Stimulated activated memory B cell treated with anti-CD40 and anti-IgM and Interleukin-4, amounts not matched to agents 10 μg/mL and 1 μg/mL and 100 μg/mL, for 72 hours (primary cell): ENCODE measurements around the gene NIN.

Experiments used
- ATAC-seq: fragments of 150-1000 bp; cut with Tn5 transposase; 2 replicates; pipeline ENCODE4 v1.10.0; 2021
- H3K27ac Mint-ChIP-seq: one replicate; pipeline ENCODE4 v1.8.0; 2022; ENCODE audit warnings: mild to moderate bottlenecking, mixed read lengths
- H3K27me3 Mint-ChIP-seq: one replicate; pipeline ENCODE4 v1.8.0; 2022; ENCODE audit warnings: mixed read lengths
- H3K36me3 Mint-ChIP-seq: one replicate; pipeline ENCODE4 v1.8.0; 2022; ENCODE audit warnings: mixed read lengths
- H3K4me1 Mint-ChIP-seq: one replicate; pipeline ENCODE4 v1.8.0; 2022; ENCODE audit warnings: mixed read lengths
- H3K4me3 Mint-ChIP-seq: one replicate; pipeline ENCODE4 v1.8.0; 2022; ENCODE audit warnings: mild to moderate bottlenecking, moderate library complexity, mixed read lengths
- H3K9me3 Mint-ChIP-seq: one replicate; pipeline ENCODE4 v1.8.0; 2022; ENCODE audit warnings: mixed read lengths

The NIN gene

GRCh38 chr14:50758305-50758704 lies 72.7 kb downstream of the NIN start:
- peaks cover 45% of the 10 kb centered on the region for H3K36me3 Mint-ChIP-seq
- no peaks in the 10 kb centered on the region for H3K27me3 Mint-ChIP-seq

DNA sequence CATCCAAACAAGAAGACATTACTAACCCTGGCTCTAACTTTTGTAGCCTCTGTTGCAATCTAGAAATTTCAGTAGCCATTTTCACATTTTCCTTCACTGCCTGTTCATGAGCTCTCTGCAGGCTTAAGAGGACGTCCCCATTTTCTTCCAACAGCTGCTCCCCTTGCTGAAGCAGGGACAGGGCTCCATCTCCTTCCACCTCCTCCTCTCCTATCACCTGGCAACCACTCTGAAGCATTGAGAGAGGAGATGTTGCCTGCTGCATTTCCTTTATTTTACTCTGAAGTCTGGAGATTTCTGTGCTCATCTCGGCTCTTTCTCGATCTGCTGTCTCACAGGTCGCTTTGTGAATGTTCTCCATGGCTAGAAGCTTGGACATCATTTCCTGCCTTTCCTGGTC lies 73.3 kb downstream of the NIN start:
- Mint-ChIP-seq H3K27me3 (no peaks in the 10 kb centered on the region), H3K36me3 (peaks cover 46% of the 10 kb centered on the region), H3K4me3 (no peak overlapping the region), H3K9me3 (no peaks in the 10 kb centered on the region), H3K27ac (no peak overlapping the region), H3K4me1 (peaks cover 12% of the 10 kb centered on the region)
- ATAC-seq, result no peak

More at GRCh38 chr14:50758305-50758704, 72.7 kb downstream of the NIN start:
- Mint-ChIP-seq H3K27ac (no peak overlapping the region), H3K4me3 (no peak overlapping the region), H3K4me1 (peaks cover 12% of the 10 kb centered on the region), H3K9me3 (no peaks in the 10 kb centered on the region)
- ATAC-seq, result no peak

DNA sequence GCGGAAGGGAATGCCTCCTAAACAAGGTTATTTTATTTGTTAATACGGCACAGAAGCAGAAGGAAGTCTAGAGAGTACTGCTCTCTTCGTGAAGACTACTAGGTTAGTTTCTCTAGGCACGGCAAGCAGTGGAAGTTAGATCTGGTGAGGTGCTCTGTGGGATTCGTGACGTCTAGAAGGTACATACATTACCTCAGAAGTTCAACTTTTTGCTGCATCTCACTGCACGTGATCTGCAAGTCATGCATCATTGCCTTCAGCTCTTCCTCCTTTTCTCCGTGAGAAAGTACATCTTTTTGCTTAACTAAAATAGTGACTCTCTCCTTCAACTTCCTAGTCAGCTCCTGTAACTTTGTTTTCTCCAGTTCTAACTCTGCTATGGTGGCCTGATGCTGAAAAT lies 74.7 kb downstream of the NIN start:
- H3K36me3 Mint-ChIP-seq, result peaks cover 43% of the 10 kb centered on the region
- no peaks in the 10 kb centered on the region for H3K9me3 Mint-ChIP-seq
- H3K4me3 Mint-ChIP-seq, result no peak overlapping the region
- peak; percentile 93 for ATAC-seq
- H3K4me1 Mint-ChIP-seq, result peaks cover 7% of the 10 kb centered on the region
- H3K27ac Mint-ChIP-seq, result no peak overlapping the region
- H3K27me3 Mint-ChIP-seq, result no peaks in the 10 kb centered on the region

DNA sequence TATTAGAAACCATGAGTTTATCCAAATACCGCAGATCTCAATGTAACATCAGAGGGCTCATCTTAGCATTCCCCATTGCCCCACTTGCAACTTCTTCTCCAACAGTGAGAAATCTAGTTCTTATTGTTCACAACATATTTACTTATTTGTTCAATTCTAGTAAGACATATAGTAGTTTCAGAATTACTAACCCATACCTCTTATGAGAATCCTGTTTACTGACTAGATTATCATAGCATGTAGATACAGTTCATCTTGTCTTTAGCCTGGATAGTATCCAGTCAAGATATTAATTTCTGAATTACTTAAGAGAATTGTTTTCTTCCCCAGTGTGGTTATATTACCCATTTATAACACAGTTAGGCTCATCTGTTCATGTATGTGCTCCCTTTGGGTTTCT lies 80.6 kb downstream of the NIN start:
- ATAC-seq, result no peak
- peaks cover 76% of the 10 kb centered on the region for H3K36me3 Mint-ChIP-seq
- no peaks in the 10 kb centered on the region for H3K27me3 Mint-ChIP-seq
- H3K4me1 Mint-ChIP-seq, result no peaks in the 10 kb centered on the region
- no peaks in the 10 kb centered on the region for H3K9me3 Mint-ChIP-seq
- no peak overlapping the region for H3K4me3 Mint-ChIP-seq
- H3K27ac Mint-ChIP-seq, result peak overlapping the region; percentile 27

- Mint-ChIP-seq H3K36me3 (peaks cover 71% of the 10 kb centered on the region), H3K4me1 (no peaks in the 10 kb centered on the region), H3K27me3 (no peaks in the 10 kb centered on the region), H3K9me3 (no peaks in the 10 kb centered on the region), H3K27ac (no peak overlapping the region), H3K4me3 (no peak overlapping the region)
- ATAC-seq, result no peak
Observed at GRCh38 chr14:50745401-50746058, 85.4 kb downstream of the NIN start.

- H3K4me1 Mint-ChIP-seq, result no peaks in the 10 kb centered on the region
- ATAC-seq, result no peak
- no peak overlapping the region for H3K27ac Mint-ChIP-seq
- no peaks in the 10 kb centered on the region for H3K27me3 Mint-ChIP-seq
- H3K4me3 Mint-ChIP-seq, result no peak overlapping the region
- H3K9me3 Mint-ChIP-seq, result no peaks in the 10 kb centered on the region
- peaks cover 64% of the 10 kb centered on the region for H3K36me3 Mint-ChIP-seq
Observed at GRCh38 chr14:50744231-50744630, 86.7 kb downstream of the NIN start.

- H3K4me3 Mint-ChIP-seq, result no peak overlapping the region
- no peaks in the 10 kb centered on the region for H3K9me3 Mint-ChIP-seq
- H3K27ac Mint-ChIP-seq, result peak overlapping the region; percentile 35
- ATAC-seq, result no peak
- no peaks in the 10 kb centered on the region for H3K4me1 Mint-ChIP-seq
- H3K36me3 Mint-ChIP-seq, result peaks cover 62% of the 10 kb centered on the region
- no peaks in the 10 kb centered on the region for H3K27me3 Mint-ChIP-seq
Observed at GRCh38 chr14:50741567-50741966, 89.4 kb downstream of the NIN start.

- Mint-ChIP-seq H3K4me3 (no peak overlapping the region), H3K9me3 (no peaks in the 10 kb centered on the region), H3K27ac (peak overlapping the region; percentile 35), H3K4me1 (no peaks in the 10 kb centered on the region), H3K27me3 (no peaks in the 10 kb centered on the region), H3K36me3 (peaks cover 62% of the 10 kb centered on the region)
- no peak for ATAC-seq
Observed at GRCh38 chr14:50740856-50741255, 90.1 kb downstream of the NIN start.

- Mint-ChIP-seq H3K9me3 (no peaks in the 10 kb centered on the region), H3K4me1 (no peaks in the 10 kb centered on the region), H3K36me3 (peaks cover 57% of the 10 kb centered on the region), H3K4me3 (no peak overlapping the region), H3K27ac (no peak overlapping the region), H3K27me3 (no peaks in the 10 kb centered on the region)
- ATAC-seq, result no peak
Observed at GRCh38 chr14:50739186-50739585, 91.8 kb downstream of the NIN start.

DNA sequence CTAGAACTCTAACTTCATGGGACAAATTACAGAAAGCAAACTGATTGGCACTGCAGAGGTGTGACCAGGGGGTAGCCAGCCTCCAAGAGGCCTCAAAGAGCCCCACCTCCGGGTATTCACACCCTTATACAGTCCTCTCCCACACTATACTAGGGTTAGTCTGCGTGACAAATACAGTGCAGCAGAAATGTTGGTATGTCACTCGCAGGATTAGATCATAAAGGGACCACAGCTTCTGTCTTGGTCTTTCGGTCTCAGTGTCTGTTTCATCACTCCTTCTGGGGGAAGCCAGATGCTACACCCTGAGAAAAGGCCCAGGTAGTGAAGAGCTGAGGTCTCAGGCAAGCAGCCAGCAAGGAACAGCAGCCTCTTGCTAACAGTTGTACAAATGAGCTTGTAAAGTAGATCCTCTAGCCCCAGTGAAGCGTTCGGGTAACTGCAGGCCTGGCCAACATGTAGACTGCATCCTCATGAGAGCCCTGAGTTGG lies 94.0 kb downstream of the NIN start:
- no peaks in the 10 kb centered on the region for H3K27me3 Mint-ChIP-seq
- peaks cover 54% of the 10 kb centered on the region for H3K36me3 Mint-ChIP-seq
- peak; percentile 58 for ATAC-seq
- H3K4me1 Mint-ChIP-seq, result no peaks in the 10 kb centered on the region
- no peaks in the 10 kb centered on the region for H3K9me3 Mint-ChIP-seq
- no peak overlapping the region for H3K27ac Mint-ChIP-seq
- H3K4me3 Mint-ChIP-seq, result no peak overlapping the region

- no peak overlapping the region for H3K27ac Mint-ChIP-seq
- H3K36me3 Mint-ChIP-seq, result peaks cover 65% of the 10 kb centered on the region
- no peaks in the 10 kb centered on the region for H3K4me1 Mint-ChIP-seq
- H3K27me3 Mint-ChIP-seq, result no peaks in the 10 kb centered on the region
- no peaks in the 10 kb centered on the region for H3K9me3 Mint-ChIP-seq
- H3K4me3 Mint-ChIP-seq, result no peak overlapping the region
- no peak for ATAC-seq
Observed at GRCh38 chr14:50734950-50735695, 95.8 kb downstream of the NIN start.

DNA sequence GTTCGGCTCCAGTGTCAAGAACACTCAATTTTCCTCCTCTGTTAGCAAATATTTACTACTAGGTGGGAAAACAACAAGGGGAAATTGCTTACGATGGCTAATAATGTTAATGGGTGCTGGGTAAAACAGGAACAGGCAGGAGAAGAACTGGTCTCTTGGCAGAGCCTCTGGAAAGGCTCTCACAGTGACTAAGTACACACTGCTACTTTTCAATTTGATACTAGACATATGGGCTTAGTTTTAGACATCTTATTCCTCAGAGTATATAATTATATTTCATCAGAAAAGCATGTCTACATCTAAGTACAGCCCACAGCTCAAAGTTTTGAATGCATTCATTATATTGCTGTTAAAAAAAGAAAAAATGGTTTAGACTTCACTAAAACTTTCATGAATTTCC lies 97.5 kb downstream of the NIN start:
- H3K27me3 Mint-ChIP-seq, result no peaks in the 10 kb centered on the region
- no peaks in the 10 kb centered on the region for H3K9me3 Mint-ChIP-seq
- no peak for ATAC-seq
- peaks cover 71% of the 10 kb centered on the region for H3K36me3 Mint-ChIP-seq
- H3K4me3 Mint-ChIP-seq, result no peak overlapping the region
- no peak overlapping the region for H3K27ac Mint-ChIP-seq
- H3K4me1 Mint-ChIP-seq, result no peaks in the 10 kb centered on the region

DNA sequence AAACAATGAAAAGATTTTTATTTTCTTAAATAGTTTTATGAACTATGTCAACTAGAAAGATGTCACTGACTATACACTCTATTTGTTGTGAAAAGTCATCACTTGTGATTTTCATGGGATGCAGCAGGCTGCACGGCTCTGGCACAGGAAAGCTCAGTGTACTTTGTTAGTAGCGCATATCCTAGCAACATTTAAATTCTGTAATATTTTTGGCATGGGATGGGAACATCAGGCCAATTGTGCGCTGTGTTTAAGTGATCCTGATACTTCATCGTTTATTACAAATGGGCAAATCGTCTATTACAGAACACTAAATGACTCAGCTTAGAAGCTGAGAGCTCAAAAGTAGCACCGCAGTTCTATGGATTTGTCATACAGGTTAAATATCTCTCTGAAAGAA lies 102.1 kb downstream of the NIN start:
- H3K4me3 Mint-ChIP-seq, result no peak overlapping the region

DNA sequence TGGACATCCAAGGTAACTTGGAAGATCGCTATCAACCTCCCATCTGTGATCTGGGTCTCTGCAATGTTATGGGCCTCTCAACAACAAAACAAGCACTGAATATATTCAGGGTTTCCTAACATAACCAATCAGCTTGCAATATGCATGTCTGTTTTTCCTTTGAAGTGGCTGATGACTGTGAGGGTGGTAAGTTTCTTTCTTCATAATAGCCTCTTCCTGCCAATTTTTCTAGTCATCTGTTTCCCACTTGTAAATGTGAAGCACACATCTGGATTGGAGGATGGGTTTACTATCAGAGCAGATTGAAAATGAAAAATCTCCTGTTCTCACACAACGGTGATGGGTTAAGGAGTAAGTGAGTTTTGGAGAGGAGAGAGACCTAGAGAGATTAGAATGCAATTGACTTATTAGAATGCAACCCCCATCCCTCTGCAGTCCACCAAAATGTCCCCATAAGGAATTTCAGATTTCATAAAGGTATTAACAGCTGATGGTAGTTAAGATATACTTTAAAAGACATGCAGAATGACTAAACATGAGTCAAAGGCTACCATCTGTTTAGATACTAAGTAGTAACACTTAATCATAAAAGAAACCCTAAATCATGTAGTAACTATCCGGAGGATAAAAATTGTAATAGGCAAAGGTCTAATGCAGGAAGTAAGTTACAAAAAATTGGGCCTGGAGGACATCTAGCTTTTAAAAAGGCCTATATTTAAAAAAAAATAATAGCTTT lies 104.4 kb downstream of the NIN start:
- Mint-ChIP-seq H3K36me3 (peaks cover 78% of the 10 kb centered on the region), H3K4me3 (no peak overlapping the region)

More for the DNA sequence above, 102.1 kb downstream of the NIN start:
- Mint-ChIP-seq H3K4me1 (no peaks in the 10 kb centered on the region), H3K36me3 (peaks cover 82% of the 10 kb centered on the region), H3K27me3 (no peaks in the 10 kb centered on the region), H3K27ac (no peak overlapping the region), H3K9me3 (no peaks in the 10 kb centered on the region)
- ATAC-seq, result no peak

DNA sequence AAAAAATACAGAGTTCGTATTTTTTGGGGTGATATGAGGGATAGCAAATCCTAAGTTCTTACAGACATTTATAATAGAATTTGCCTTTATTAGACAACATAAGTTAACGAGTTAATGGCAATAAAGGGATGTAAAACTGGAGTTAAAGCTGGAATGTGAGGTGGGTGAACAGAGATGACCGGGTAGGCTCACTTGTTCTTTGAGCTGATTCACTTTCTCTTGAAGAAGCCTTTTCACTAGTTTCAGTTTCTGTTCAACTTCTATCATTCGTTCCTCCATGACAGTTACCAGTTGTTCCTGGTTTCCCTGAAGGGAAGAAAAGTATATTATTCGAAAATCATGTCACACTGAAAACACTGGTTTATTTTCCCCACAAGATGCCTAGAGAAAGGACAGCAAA lies 105.2 kb downstream of the NIN start:
- no peaks in the 10 kb centered on the region for H3K27me3 Mint-ChIP-seq
- no peak for ATAC-seq
- peaks cover 75% of the 10 kb centered on the region for H3K36me3 Mint-ChIP-seq
- H3K4me3 Mint-ChIP-seq, result no peak overlapping the region
- peak overlapping the region; percentile 60 for H3K27ac Mint-ChIP-seq
- no peaks in the 10 kb centered on the region for H3K9me3 Mint-ChIP-seq
- H3K4me1 Mint-ChIP-seq, result no peaks in the 10 kb centered on the region

More for the DNA sequence above, 104.4 kb downstream of the NIN start:
- Mint-ChIP-seq H3K27ac (peak overlapping the region; percentile 60), H3K9me3 (no peaks in the 10 kb centered on the region), H3K27me3 (no peaks in the 10 kb centered on the region), H3K4me1 (no peaks in the 10 kb centered on the region)
- ATAC-seq, result no peak
